GM12892 (cell line): ENCODE data around the gene STK40.

ENCODE experiments used
- POLR2A ChIP-seq: IDR thresholded peaks from 2 replicates; pipeline ENCODE4 v1.6.1; 2011; ENCODE audit warnings: low read depth, low read length, control low read depth
- POLR2AphosphoS5 ChIP-seq: IDR thresholded peaks from 2 replicates; pipeline ENCODE4 v1.6.1; 2011; ENCODE audit warnings: low read depth, low read length, control low read depth
- TAF1 ChIP-seq: IDR thresholded peaks from 2 replicates; pipeline ENCODE4 v1.6.1; 2011; ENCODE audit warnings: low read depth, mild to moderate bottlenecking, control low read depth, low read length, borderline replicate concordance

DNA sequence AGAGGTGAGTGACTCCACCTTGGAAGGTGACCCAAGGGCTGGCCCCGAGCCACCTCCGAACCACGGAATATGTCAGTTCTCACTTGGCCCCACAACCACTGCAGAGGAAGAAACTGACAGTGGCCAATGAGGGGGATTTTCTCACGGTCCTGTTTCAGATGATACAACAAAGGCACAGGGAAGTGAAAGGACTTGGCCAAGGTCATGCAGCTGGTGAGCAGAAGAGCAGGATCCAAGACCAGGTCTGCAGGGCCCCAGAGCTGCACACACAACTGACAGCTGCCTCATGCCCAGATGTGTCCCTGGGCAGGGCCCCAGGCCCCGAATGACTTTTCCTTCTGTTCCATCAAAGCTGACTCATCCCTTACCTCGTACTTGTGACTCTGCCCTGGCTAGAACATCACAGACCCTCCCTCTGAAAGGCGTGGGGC lies 36.5 kb downstream of the STK40 start:
- no peak for TF ChIP-seq TAF1
- TF ChIP-seq POLR2AphosphoS5, result peak; percentile 28; the same call in 1 of the 2 replicates
- no peak for TF ChIP-seq POLR2A
